Measurements from ENCODE around the gene CYP4F11. TPM values are rescaled to one million over a fixed set of nuclear protein-coding genes. Genes with fewer than 3 reads are reported as not detected.
"Not testable (repeated sequence)": the region's sequence is repeated elsewhere in the genome, so short reads cannot be mapped to it uniquely, and the experiment has no call there.

Gene CYP4F11
- total RNA-seq, 1 experiment from 2014 or later = 2.6 TPM

- CTCF ChIA-PET = interaction anchor here (0.6 kb wide), 1 partner anchor 14 kb away, joined by 4 read pairs; no protein-coding TSS in a partner anchor
- Mint-ChIP-seq H3K27ac (ENCODE audit: unreplicated experiment) (no peak overlapping the region), H3K36me3 (ENCODE audit: insufficient read depth, unreplicated experiment) (no peaks in the 10 kb centered on the region), H3K27me3 (ENCODE audit: unreplicated experiment) (no peaks in the 10 kb centered on the region), H3K4me3 (ENCODE audit: low read depth, unreplicated experiment) (no peak overlapping the region), H3K9me3 (ENCODE audit: low read depth, unreplicated experiment) (peaks cover 3% of the 10 kb centered on the region), H3K4me1 (ENCODE audit: low read depth, unreplicated experiment) (no peaks in the 10 kb centered on the region)
- no peak for DNase-seq
- BruUV-seq (replicated peaks) = no TSS peak
- intact Hi-C loops (cut with micrococcal nuclease; ENCODE audit: unreplicated experiment) = no loop called here
- no peak for TF ChIP-seq CTCF (IDR thresholded peaks at IDR 0.05; ENCODE audit: unreplicated experiment)
Observed at GRCh38 chr19:15911599-15912235, 22.6 kb downstream of the CYP4F11 start.

- CTCF ChIA-PET = no interaction called here
- Mint-ChIP-seq H3K9me3 (ENCODE audit: low read depth, unreplicated experiment) (no peaks in the 10 kb centered on the region), H3K4me3 (ENCODE audit: low read depth, unreplicated experiment) (no peak overlapping the region), H3K27ac (ENCODE audit: unreplicated experiment) (no peak overlapping the region), H3K36me3 (ENCODE audit: insufficient read depth, unreplicated experiment) (no peaks in the 10 kb centered on the region), H3K27me3 (ENCODE audit: unreplicated experiment) (no peaks in the 10 kb centered on the region), H3K4me1 (ENCODE audit: low read depth, unreplicated experiment) (no peaks in the 10 kb centered on the region)
- TF ChIP-seq CTCF (IDR thresholded peaks at IDR 0.05; ENCODE audit: unreplicated experiment) = no peak
- DNase-seq = no peak
- BruUV-seq (replicated peaks) = no TSS peak
- intact Hi-C loops (cut with micrococcal nuclease; ENCODE audit: unreplicated experiment) = no loop called here
Observed at GRCh38 chr19:15905026-15905425, 29.3 kb downstream of the CYP4F11 start.

- BruUV-seq (replicated peaks); H3K9me3 Mint-ChIP-seq (ENCODE audit: low read depth, unreplicated experiment); H3K4me1 Mint-ChIP-seq (ENCODE audit: low read depth, unreplicated experiment); intact Hi-C loops (cut with micrococcal nuclease; ENCODE audit: unreplicated experiment); H3K4me3 Mint-ChIP-seq (ENCODE audit: low read depth, unreplicated experiment); H3K27ac Mint-ChIP-seq (ENCODE audit: unreplicated experiment); H3K36me3 Mint-ChIP-seq (ENCODE audit: insufficient read depth, unreplicated experiment); H3K27me3 Mint-ChIP-seq (ENCODE audit: unreplicated experiment); DNase-seq; CTCF ChIA-PET: not testable (repeated sequence)
Observed at GRCh38 chr19:15902898-15903297, 31.4 kb downstream of the CYP4F11 start.

GRCh38 chr19:15902254-15902653 lies 32.1 kb downstream of the CYP4F11 start:
- CTCF ChIA-PET = no interaction called here
- Mint-ChIP-seq H3K36me3 (ENCODE audit: insufficient read depth, unreplicated experiment) (no peaks in the 10 kb centered on the region), H3K9me3 (ENCODE audit: low read depth, unreplicated experiment) (no peaks in the 10 kb centered on the region)

More at GRCh38 chr19:15902254-15902653, 32.1 kb downstream of the CYP4F11 start:
- no peak overlapping the region for H3K4me3 Mint-ChIP-seq (ENCODE audit: low read depth, unreplicated experiment)
- intact Hi-C loops (cut with micrococcal nuclease; ENCODE audit: unreplicated experiment) = no loop called here
- H3K27me3 Mint-ChIP-seq (ENCODE audit: unreplicated experiment) = no peaks in the 10 kb centered on the region
- no peak for DNase-seq
- H3K27ac Mint-ChIP-seq (ENCODE audit: unreplicated experiment) = no peak overlapping the region
- BruUV-seq (replicated peaks) = no TSS peak
- no peak for TF ChIP-seq CTCF (IDR thresholded peaks at IDR 0.05; ENCODE audit: unreplicated experiment)
- H3K4me1 Mint-ChIP-seq (ENCODE audit: low read depth, unreplicated experiment) = no peaks in the 10 kb centered on the region

All from Calu3 (cell line).